ENCODE measurements around the gene APOL3.

Gene APOL3

GRCh38 chr22:36182857-36183256, 22.3 kb upstream of the APOL3 start:
- no peak overlapping the region for H3K4me3 ChIP-seq (ENCODE audit: low read depth, low read length)
- TF ChIP-seq CTCF (IDR thresholded peaks at IDR 0.05; ENCODE audit: control insufficient read depth, extremely low read depth, insufficient read depth) = no peak
- DNase-seq (ENCODE audit: low read depth) = no peak

GRCh38 chr22:36182056-36182455, 21.5 kb upstream of the APOL3 start:
- no peak for DNase-seq (ENCODE audit: low read depth)
- no peak for TF ChIP-seq CTCF (IDR thresholded peaks at IDR 0.05; ENCODE audit: control insufficient read depth, extremely low read depth, insufficient read depth)
- no peak overlapping the region for H3K4me3 ChIP-seq (ENCODE audit: low read depth, low read length)

- TF ChIP-seq CTCF (IDR thresholded peaks at IDR 0.05; ENCODE audit: control insufficient read depth, extremely low read depth, insufficient read depth) = no peak
- DNase-seq (ENCODE audit: low read depth) = no peak
- no peak overlapping the region for H3K4me3 ChIP-seq (ENCODE audit: low read depth, low read length)
These were observed 20.4 kb upstream of the APOL3 start for GRCh38 chr22:36180928-36181327.

- no peak for DNase-seq (ENCODE audit: low read depth)
- no peak overlapping the region for H3K4me3 ChIP-seq (ENCODE audit: low read depth, low read length)
- peak; percentile 58 for TF ChIP-seq CTCF (IDR thresholded peaks at IDR 0.05; ENCODE audit: control insufficient read depth, extremely low read depth, insufficient read depth)
These were observed 19.7 kb upstream of the APOL3 start for GRCh38 chr22:36180038-36180880.

- no peak for TF ChIP-seq CTCF (IDR thresholded peaks at IDR 0.05; ENCODE audit: control insufficient read depth, extremely low read depth, insufficient read depth)
- H3K4me3 ChIP-seq (ENCODE audit: low read depth, low read length) = no peak overlapping the region
- DNase-seq (ENCODE audit: low read depth) = no peak
These were observed 16.6 kb upstream of the APOL3 start for GRCh38 chr22:36177160-36177559.

- DNase-seq (ENCODE audit: low read depth) = no peak
These were observed 15.3 kb upstream of the APOL3 start for GRCh38 chr22:36175892-36176291.

More at GRCh38 chr22:36175892-36176291, 15.3 kb upstream of the APOL3 start:
- TF ChIP-seq CTCF (IDR thresholded peaks at IDR 0.05; ENCODE audit: control insufficient read depth, extremely low read depth, insufficient read depth) = no peak
- H3K4me3 ChIP-seq (ENCODE audit: low read depth, low read length) = no peak overlapping the region
